ENCODE measurements around the gene MEX3C. TPM values are rescaled to one million over a fixed set of nuclear protein-coding genes. Genes with fewer than 3 reads are reported as not detected.

Gene MEX3C
- total RNA-seq, 1 donor from 2014 or later = 53.5 TPM

DNA sequence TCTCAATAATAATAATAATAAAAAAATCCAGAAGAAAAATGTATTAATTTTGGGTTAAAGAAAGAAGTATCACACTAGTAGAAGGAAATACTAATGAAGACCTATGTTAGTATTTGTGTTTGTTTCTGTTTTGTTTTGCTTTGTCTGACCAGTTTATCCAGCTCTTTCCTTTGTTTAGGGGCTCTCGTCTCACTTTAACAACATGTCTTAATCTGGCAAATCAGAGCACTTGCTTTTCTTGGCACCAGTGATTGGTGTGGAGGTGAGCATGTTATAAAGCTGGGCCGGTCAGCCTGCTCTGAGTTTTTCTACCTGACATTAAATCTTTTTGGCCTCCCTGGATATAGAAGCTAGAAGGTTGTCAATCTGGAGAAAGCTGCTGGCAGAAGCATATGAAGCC, 15.1 kb upstream of the MEX3C start:
- H3K9me3 Mint-ChIP-seq (ENCODE audit: unreplicated experiment) = no peaks in the 10 kb centered on the region
- no peaks in the 10 kb centered on the region for H3K36me3 Mint-ChIP-seq (ENCODE audit: unreplicated experiment)
- TF ChIP-seq, protein P1, sequence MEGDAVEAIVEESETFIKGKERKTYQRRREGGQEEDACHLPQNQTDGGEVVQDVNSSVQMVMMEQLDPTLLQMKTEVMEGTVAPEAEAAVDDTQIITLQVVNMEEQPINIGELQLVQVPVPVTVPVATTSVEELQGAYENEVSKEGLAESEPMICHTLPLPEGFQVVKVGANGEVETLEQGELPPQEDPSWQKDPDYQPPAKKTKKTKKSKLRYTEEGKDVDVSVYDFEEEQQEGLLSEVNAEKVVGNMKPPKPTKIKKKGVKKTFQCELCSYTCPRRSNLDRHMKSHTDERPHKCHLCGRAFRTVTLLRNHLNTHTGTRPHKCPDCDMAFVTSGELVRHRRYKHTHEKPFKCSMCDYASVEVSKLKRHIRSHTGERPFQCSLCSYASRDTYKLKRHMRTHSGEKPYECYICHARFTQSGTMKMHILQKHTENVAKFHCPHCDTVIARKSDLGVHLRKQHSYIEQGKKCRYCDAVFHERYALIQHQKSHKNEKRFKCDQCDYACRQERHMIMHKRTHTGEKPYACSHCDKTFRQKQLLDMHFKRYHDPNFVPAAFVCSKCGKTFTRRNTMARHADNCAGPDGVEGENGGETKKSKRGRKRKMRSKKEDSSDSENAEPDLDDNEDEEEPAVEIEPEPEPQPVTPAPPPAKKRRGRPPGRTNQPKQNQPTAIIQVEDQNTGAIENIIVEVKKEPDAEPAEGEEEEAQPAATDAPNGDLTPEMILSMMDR (IDR thresholded peaks at IDR 0.05) = no peak
- H3K27me3 Mint-ChIP-seq (ENCODE audit: unreplicated experiment) = no peaks in the 10 kb centered on the region
- DNase-seq (ENCODE audit: extremely low spot score, unreplicated experiment) = no peak
- H3K27ac Mint-ChIP-seq (ENCODE audit: unreplicated experiment) = no peak overlapping the region
- H3K4me1 Mint-ChIP-seq (ENCODE audit: unreplicated experiment) = no peaks in the 10 kb centered on the region
- no peak overlapping the region for H3K4me3 Mint-ChIP-seq (ENCODE audit: unreplicated experiment)

DNA sequence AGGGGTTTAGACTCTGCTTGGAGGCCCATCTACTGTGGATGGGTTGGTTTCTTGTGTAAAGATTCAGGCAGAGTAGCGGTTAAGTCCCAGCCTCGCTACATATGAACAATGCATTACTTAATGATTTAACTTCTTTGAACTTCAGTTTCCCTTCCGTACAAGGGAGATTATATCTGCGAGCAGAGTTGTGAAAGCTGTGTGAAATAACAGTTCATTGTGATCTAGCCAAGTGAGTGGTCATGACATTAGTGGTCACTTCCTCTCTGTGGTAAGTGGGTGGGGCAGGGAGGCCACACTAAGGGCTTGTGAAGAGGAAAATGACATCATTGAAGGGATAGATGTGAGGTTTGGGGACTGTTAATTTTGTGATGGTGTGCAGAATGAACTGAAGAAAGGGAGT, 14.1 kb upstream of the MEX3C start:
- TF ChIP-seq, protein P1 (IDR thresholded peaks at IDR 0.05) = no peak
- Mint-ChIP-seq H3K9me3 (ENCODE audit: unreplicated experiment) (no peaks in the 10 kb centered on the region), H3K4me3 (ENCODE audit: unreplicated experiment) (no peak overlapping the region), H3K4me1 (ENCODE audit: unreplicated experiment) (no peaks in the 10 kb centered on the region), H3K36me3 (ENCODE audit: unreplicated experiment) (no peaks in the 10 kb centered on the region), H3K27me3 (ENCODE audit: unreplicated experiment) (no peaks in the 10 kb centered on the region), H3K27ac (ENCODE audit: unreplicated experiment) (no peak overlapping the region)
- no peak for DNase-seq (ENCODE audit: extremely low spot score, unreplicated experiment)

DNA sequence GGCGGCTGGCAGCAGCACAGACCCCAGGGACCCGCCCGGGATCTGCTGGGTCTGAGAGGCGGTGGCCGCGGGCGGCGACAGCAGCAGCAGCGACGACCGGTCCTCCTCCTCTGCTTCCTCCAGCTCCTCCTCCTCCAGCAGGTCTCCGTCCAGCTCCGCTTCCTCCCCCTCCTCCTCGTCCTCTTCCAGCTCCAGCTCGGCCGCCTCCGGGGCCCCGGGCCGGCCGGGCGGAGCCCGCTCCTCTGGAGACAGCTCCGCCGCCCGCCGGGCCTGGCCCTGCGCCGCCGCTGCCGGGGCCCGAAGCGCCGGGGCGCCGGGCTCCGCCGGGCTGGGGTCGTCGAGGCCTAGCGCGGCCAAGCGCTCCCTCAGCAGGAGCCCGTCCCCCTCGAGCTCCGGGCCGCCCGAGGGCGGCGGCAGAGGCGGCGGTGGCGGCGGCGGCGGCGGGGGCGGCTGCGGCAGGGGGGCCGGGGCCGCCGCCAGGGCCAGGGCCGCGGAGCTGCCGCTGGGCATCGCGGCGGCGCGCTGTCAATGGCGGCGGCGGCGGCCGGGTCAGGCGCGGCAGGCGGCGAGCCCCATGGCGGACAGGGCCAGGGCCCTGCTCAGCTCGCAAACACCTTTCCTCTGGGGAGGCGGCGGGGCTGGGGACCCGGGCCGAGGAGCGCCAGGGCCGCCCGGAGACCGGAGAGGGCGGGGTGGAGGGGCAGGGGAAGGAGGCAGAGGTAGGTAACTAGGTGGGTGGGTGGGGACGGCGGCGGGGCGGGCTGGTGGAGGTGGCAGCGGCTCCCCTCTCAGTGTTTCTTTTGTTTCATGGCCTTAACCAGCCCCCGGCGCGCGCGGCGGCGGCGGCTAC, 445 bp downstream of the MEX3C start:
- DNase-seq (ENCODE audit: extremely low spot score, unreplicated experiment) = no peak
- Mint-ChIP-seq H3K4me3 (ENCODE audit: unreplicated experiment) (peak overlapping the region; percentile 96), H3K27me3 (ENCODE audit: unreplicated experiment) (no peaks in the 10 kb centered on the region), H3K27ac (ENCODE audit: unreplicated experiment) (peak overlapping the region; percentile 96), H3K4me1 (ENCODE audit: unreplicated experiment) (peaks cover 32% of the 10 kb centered on the region), H3K9me3 (ENCODE audit: unreplicated experiment) (no peaks in the 10 kb centered on the region), H3K36me3 (ENCODE audit: unreplicated experiment) (no peaks in the 10 kb centered on the region)
- TF ChIP-seq, protein P1 (IDR thresholded peaks at IDR 0.05) = no peak

DNA sequence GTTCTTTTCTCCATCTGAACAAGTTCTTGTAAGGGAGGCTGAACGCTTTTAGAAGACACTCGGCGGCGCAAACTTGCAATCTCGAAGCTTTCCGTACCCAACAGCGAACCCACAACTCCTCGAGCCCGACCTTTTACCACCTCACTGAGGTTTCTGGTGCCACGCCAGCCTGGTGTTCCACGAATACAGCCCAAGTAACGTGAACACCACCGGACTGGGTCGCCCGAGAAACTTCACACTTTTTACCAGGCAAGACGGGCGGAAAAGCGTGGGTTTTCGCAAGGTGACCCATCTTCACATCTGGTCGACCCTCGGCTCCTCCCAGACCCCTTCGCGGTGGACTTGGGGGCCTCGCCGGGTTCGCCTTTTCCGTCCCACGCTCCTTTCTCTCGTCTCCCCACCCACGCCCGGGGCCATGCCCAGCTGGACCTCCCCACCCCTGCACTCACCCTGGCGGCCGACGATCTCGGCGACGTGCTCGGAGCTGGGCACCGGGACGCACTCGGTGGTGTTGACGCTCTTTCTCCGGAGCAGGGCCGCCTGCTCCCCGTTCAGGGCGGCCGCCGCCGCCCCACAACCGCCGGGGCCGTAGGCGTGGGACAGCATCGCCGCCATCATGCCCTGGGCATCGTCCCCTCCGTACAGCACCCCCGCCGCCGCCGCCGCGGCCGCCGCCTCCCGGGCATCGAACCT, 1.2 kb downstream of the MEX3C start:
- H3K9me3 Mint-ChIP-seq (ENCODE audit: unreplicated experiment) = no peaks in the 10 kb centered on the region
- TF ChIP-seq, protein P1 (IDR thresholded peaks at IDR 0.05) = no peak
- H3K4me1 Mint-ChIP-seq (ENCODE audit: unreplicated experiment) = peaks cover 40% of the 10 kb centered on the region
- H3K4me3 Mint-ChIP-seq (ENCODE audit: unreplicated experiment) = peak overlapping the region; percentile 96
- no peaks in the 10 kb centered on the region for H3K36me3 Mint-ChIP-seq (ENCODE audit: unreplicated experiment)
- H3K27ac Mint-ChIP-seq (ENCODE audit: unreplicated experiment) = peak overlapping the region; percentile 96
- DNase-seq (ENCODE audit: extremely low spot score, unreplicated experiment) = no peak
- H3K27me3 Mint-ChIP-seq (ENCODE audit: unreplicated experiment) = no peaks in the 10 kb centered on the region

- Mint-ChIP-seq H3K4me1 (ENCODE audit: unreplicated experiment) (peaks cover 46% of the 10 kb centered on the region), H3K36me3 (ENCODE audit: unreplicated experiment) (no peaks in the 10 kb centered on the region), H3K27ac (ENCODE audit: unreplicated experiment) (peak overlapping the region; percentile 96), H3K27me3 (ENCODE audit: unreplicated experiment) (no peaks in the 10 kb centered on the region), H3K9me3 (ENCODE audit: unreplicated experiment) (no peaks in the 10 kb centered on the region), H3K4me3 (ENCODE audit: unreplicated experiment) (peak overlapping the region; percentile 96)
- DNase-seq (ENCODE audit: extremely low spot score, unreplicated experiment) = no peak
- TF ChIP-seq, protein P1 (IDR thresholded peaks at IDR 0.05) = no peak
These were observed 1.9 kb downstream of the MEX3C start for GRCh38 chr18:51195451-51196117.

Data from osteocyte (in vitro differentiated cells).